Stomach (tissue), 9 donors: ENCODE measurements around the gene DUS3L. TPM values are rescaled to one million over a fixed set of nuclear protein-coding genes. Genes with fewer than 3 reads are reported as not detected.

Experiments
- DNase-seq, 2 donors: peaks; one replicate each; pipeline versions ENCODE4 v3.0.0 to v3.0.0-alpha.2; 2013 to 2019
- H3K27ac ChIP-seq, 5 donors: fragments of 200-600 bp in 4 of 5; sonication (generic) in 4 of 5; one replicate each; pipeline ENCODE4 v1.5.1; 2013 to 2019; ENCODE audit warnings: mild to moderate bottlenecking in 1 of 5, moderate library complexity in 1 of 5
- H3K27me3 ChIP-seq, 3 donors: fragments of 200-600 bp; sonication (generic); one replicate each; pipeline ENCODE4 v1.5.1; 2017 to 2019; ENCODE audit warnings: mixed run types in 1 of 3
- H3K36me3 ChIP-seq, 4 donors: fragments of 200-600 bp; sonication (generic); 1 replicate in 3 of 4; 2 replicates in 1 of 4; pipeline ENCODE4 v1.5.1; 2016 to 2019
- H3K4me1 ChIP-seq, 4 donors: fragments of 200-600 bp; sonication (generic); one replicate each; pipeline ENCODE4 v1.5.1; 2016 to 2019
- H3K4me3 ChIP-seq, 4 donors: fragments of 200-600 bp; sonication (generic) in 3 of 4; one replicate each; pipeline ENCODE4 v1.5.1; 2016 to 2019; ENCODE audit warnings: mild to moderate bottlenecking in 1 of 4
- H3K9me3 ChIP-seq, 4 donors: fragments of 200-600 bp; sonication (generic); one replicate each; pipeline ENCODE4 v1.5.1; 2016 to 2019
- CTCF ChIP-seq, 7 experiments: fragments of 450-650 bp in 4 of 7; fragments of 200-600 bp in 3 of 7; sonication (generic) in 3 of 7; IDR thresholded peaks; one replicate each; pipeline ENCODE4 v1.5.1; 2016 to 2019; ENCODE audit warnings: antibody characterized with exemption in 7 of 7, control low read depth in 2 of 7, mild to moderate bottlenecking in 1 of 7
- EP300 ChIP-seq: sonication (generic); formaldehyde crosslinking; IDR thresholded peaks from one replicate; pipeline ENCODE4 v1.6.1; 2017; ENCODE audit warnings: antibody characterized with exemption
- POLR2A ChIP-seq, 4 donors: fragments of 450-650 bp; IDR thresholded peaks; one replicate each; pipeline ENCODE4 v1.6.1; 2016; ENCODE audit warnings: antibody characterized with exemption in 4 of 4, control low read depth in 2 of 4, mild to moderate bottlenecking in 1 of 4, moderate library complexity in 1 of 4
- POLR2AphosphoS5 ChIP-seq, 3 donors: sonication (generic); formaldehyde crosslinking; IDR thresholded peaks; one replicate each; pipeline ENCODE4 v1.6.1; 2016; ENCODE audit warnings: antibody characterized with exemption in 3 of 3
- WGBS, 5 donors: extraction: QIAGEN DNeasy Blood & Tissue Kit in 3 of 5; methylation state at CpG; one replicate each; pipeline versions ENCODE4 v1.1.5 to v1.1.7; 2013 to 2018; 5-methylcytosine and 5-hydroxymethylcytosine counted together
- intact Hi-C: fragments of 100-400 bp; cut with DNase I; formaldehyde crosslinking; loops from one replicate; pipeline ENCODE4 v1.15.1; 2023; ENCODE audit warnings: low total_unique reads
- polyA plus RNA-seq, 3 donors: library from polyadenylated mRNA; stranded (reverse); fragments of 200-250 nt; gene quantifications; one replicate each; pipeline ENCODE4 v1.2.3, GENCODE V29; 2013
- total RNA-seq, 5 donors: library from RNA; depleted of rRNA; stranded (reverse); fragments of >200 nt; gene quantifications; one replicate each; pipeline versions ENCODE4 v1.1.0 to v1.2.3, GENCODE V29; 2014 to 2016
- donor health status: healthy with polysubstance abuse.
- donor health status: Bipolar disorder and iron deficiency.
- donor health status: healthy.

The DUS3L gene
- total and polyA plus RNA-seq, 8 donors: 25.2 to 67.5 (median 46.7) TPM

DNA sequence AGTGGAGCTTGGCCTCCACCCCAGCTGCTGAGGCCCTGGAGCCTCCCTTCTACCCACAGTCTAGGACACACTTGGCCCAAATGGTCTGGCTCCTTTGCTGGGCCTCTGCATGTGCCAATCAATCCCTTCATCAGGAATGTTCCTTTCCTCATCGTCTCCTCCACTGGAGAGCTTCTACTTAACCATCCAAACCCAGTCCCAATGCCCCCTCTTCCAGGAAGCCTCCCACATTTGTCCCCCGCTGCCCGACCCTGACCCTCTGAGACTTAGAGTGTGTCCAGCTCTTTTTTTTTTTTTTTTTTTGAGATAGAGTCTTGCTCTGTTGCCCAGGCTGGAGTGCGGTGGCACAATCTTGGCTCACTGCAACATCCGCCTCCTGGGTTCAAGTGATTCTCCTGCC lies 2.5 kb downstream of the DUS3L start:
- peaks cover 7 to 17% (median 13%) of the 10 kb centered on the region in 4 donors for H3K4me1 ChIP-seq
- H3K27me3 ChIP-seq: no peaks in the 10 kb centered on the region
- DNase-seq: no peak
- H3K4me3 ChIP-seq: no peak overlapping the region
- intact Hi-C loops: no loop called here
- peaks cover 53 to 67% (median 67%) of the 10 kb centered on the region in 4 donors for H3K36me3 ChIP-seq
- H3K9me3 ChIP-seq: no peaks in the 10 kb centered on the region
- WGBS, 5 donors: 85 to 98% (median 92%) methylated on average over 5 of the region's 5 CpGs
- H3K27ac ChIP-seq: no peak overlapping the region
- TF ChIP-seq CTCF (IDR thresholded peaks at IDR 0.05) (no peak), EP300 (no peak), POLR2A (IDR thresholded peaks at IDR 0.05) (no peak), POLR2AphosphoS5 (IDR thresholded peaks at IDR 0.05) (no peak)

- WGBS, 5 donors: 91 to 94% (median 94%) methylated on average over 23 to 39 of the region's 39 CpGs
- no peaks in the 10 kb centered on the region for H3K27me3 ChIP-seq
- no peak for TF ChIP-seq EP300
- TF ChIP-seq POLR2AphosphoS5 (IDR thresholded peaks at IDR 0.05): no peak
- no peak for TF ChIP-seq CTCF (IDR thresholded peaks at IDR 0.05)
- no peak for TF ChIP-seq POLR2A (IDR thresholded peaks at IDR 0.05)
- H3K4me1 ChIP-seq: peaks cover 7 to 17% (median 13%) of the 10 kb centered on the region in 4 donors
- H3K4me3 ChIP-seq: no peak overlapping the region
- no peak for DNase-seq
- no peaks in the 10 kb centered on the region for H3K9me3 ChIP-seq
- intact Hi-C loops: no loop called here
- no peak overlapping the region for H3K27ac ChIP-seq
- H3K36me3 ChIP-seq: peaks cover 53 to 76% (median 72%) of the 10 kb centered on the region in 4 donors
Observed at GRCh38 chr19:5787409-5788182, 3.4 kb downstream of the DUS3L start.

- peak in 1 of 2 donors; percentile 17 for DNase-seq
- Histone ChIP-seq H3K36me3 (peaks cover 53 to 77% (median 72%) of the 10 kb centered on the region in 4 donors), H3K27me3 (no peaks in the 10 kb centered on the region), H3K9me3 (no peaks in the 10 kb centered on the region), H3K4me1 (peaks cover 7 to 17% (median 13%) of the 10 kb centered on the region in 4 donors), H3K4me3 (no peak overlapping the region), H3K27ac (no peak overlapping the region)
- intact Hi-C loops: no loop called here
- WGBS, 5 donors: 86 to 93% (median 91%) methylated on average over 38 to 44 of the region's 44 CpGs
- TF ChIP-seq POLR2AphosphoS5 (IDR thresholded peaks at IDR 0.05) (no peak), EP300 (no peak), CTCF (IDR thresholded peaks at IDR 0.05) (no peak), POLR2A (IDR thresholded peaks at IDR 0.05) (no peak)
Observed at GRCh38 chr19:5786593-5787408, 4.2 kb downstream of the DUS3L start.

DNA sequence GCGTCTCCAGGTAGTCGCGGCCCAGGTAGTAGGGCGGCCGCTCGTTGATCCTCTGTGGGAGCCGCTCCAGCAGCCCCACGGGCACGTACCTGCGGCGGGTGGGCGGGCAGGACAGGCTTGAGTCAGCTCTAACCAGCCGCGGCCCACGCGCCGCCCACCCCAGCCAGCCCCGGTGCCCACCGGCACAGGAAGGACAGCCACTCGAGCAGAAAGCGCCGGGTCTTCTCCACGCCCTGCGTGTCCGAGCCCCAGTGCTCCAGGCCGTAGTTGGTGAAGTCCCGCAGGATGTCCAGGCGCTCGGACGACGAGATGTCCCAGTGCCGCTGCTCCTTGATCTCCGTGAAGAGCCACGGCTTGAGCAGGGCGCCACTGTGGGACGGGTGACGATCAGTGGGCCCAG lies 5.5 kb downstream of the DUS3L start:
- 90 to 98% (median 95%) methylated on average over 19 to 37 of the region's 37 CpGs for WGBS, 5 donors
- peaks cover 7 to 14% (median 9%) of the 10 kb centered on the region in 4 donors for H3K4me1 ChIP-seq
- DNase-seq: no peak
- no peak for TF ChIP-seq EP300
- TF ChIP-seq POLR2A (IDR thresholded peaks at IDR 0.05): no peak
- TF ChIP-seq POLR2AphosphoS5 (IDR thresholded peaks at IDR 0.05): no peak
- TF ChIP-seq CTCF (IDR thresholded peaks at IDR 0.05): no peak
- H3K27ac ChIP-seq: no peak overlapping the region
- H3K9me3 ChIP-seq: no peaks in the 10 kb centered on the region
- peaks cover 53 to 77% (median 72%) of the 10 kb centered on the region in 4 donors for H3K36me3 ChIP-seq
- no peaks in the 10 kb centered on the region for H3K27me3 ChIP-seq
- no peak overlapping the region for H3K4me3 ChIP-seq
- intact Hi-C loops: no loop called here
